ENCODE measurements around the gene LDLRAD3.

DNA sequence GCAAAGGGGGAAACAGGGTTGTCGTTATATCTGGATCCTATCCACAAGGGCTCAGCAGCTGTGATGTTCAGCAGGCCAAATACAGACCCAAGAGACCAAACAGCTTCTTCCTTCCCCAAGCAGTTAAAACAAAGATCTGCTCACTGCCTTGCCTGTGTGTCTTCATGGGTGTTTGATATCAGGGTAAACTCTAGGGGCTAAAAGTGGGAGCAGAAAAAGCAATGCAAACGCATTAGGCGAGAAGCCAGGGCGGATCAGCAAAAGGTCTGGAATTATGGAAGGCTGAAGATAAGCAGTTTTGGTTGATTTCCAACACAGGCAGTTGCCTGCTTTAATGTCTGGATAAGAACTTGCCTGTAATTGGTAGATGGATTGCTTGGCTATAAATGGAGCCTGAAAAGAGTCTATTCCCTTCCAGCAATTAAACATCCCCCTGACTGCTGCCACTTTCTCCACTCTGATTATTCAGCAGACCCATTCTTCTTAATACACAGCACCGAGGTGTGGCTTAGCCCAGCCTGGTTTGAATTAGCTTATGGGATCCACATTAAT lies 219.1 kb downstream of the LDLRAD3 start:
- no peak for TF ChIP-seq GABPA (IDR thresholded peaks at IDR 0.05; ENCODE audit: low read depth)
- 0 out of 2 replicates have a peak, but pooled peaks have one; percentile 7 for TF ChIP-seq SMC3 (IDR thresholded peaks at IDR 0.05; ENCODE audit: low read depth, low read length)
- TF ChIP-seq, protein P1, sequence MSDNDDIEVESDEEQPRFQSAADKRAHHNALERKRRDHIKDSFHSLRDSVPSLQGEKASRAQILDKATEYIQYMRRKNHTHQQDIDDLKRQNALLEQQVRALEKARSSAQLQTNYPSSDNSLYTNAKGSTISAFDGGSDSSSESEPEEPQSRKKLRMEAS (IDR thresholded peaks at IDR 0.05; ENCODE audit: low read depth), result no peak
- peak; percentile 67; the same call in 1 of the 2 replicates for TF ChIP-seq MXI1 (IDR thresholded peaks at IDR 0.05; ENCODE audit: low read depth, low read length)

All from SK-N-SH (cell line).